HEK293 (cell line): ENCODE results near the gene CD3D.

Experiments
- FEZF1 ChIP-seq: fragments of 450-650 bp; formaldehyde crosslinking; IDR thresholded peaks from 2 replicates; pipeline ENCODE4 v1.5.1; 2016; ENCODE audit warnings: missing biosample characterization, missing genetic modification characterization
- GFI1B ChIP-seq: fragments of 450-650 bp; formaldehyde crosslinking; IDR thresholded peaks from 2 replicates; pipeline ENCODE4 v1.5.1; 2016; ENCODE audit warnings: missing biosample characterization, missing genetic modification characterization
- GLIS2 ChIP-seq: fragments of 450-650 bp; formaldehyde crosslinking; IDR thresholded peaks from 2 replicates; pipeline ENCODE4 v1.5.1; 2016; ENCODE audit warnings: missing biosample characterization, missing genetic modification characterization
- KLF10 ChIP-seq: fragments of 450-650 bp; IDR thresholded peaks from 2 replicates; pipeline ENCODE4 v1.5.1; 2018; ENCODE audit warnings: missing biosample characterization, mild to moderate bottlenecking, missing genetic modification characterization
- MYNN ChIP-seq: fragments of 450-650 bp; formaldehyde crosslinking; IDR thresholded peaks from 2 replicates; pipeline ENCODE4 v1.5.1; 2016; ENCODE audit warnings: missing biosample characterization, missing genetic modification characterization, borderline replicate concordance
- RBAK ChIP-seq: fragments of 450-650 bp; formaldehyde crosslinking; IDR thresholded peaks from 2 replicates; pipeline ENCODE4 v1.5.1; 2016; ENCODE audit warnings: missing biosample characterization, missing genetic modification characterization
- SP3 ChIP-seq: fragments of 450-650 bp; formaldehyde crosslinking; IDR thresholded peaks from 2 replicates; pipeline ENCODE4 v1.5.1; 2016; ENCODE audit warnings: missing biosample characterization, missing genetic modification characterization
- SP7 ChIP-seq: fragments of 450-650 bp; formaldehyde crosslinking; IDR thresholded peaks from 2 replicates; pipeline ENCODE4 v1.5.1; 2016; ENCODE audit warnings: missing biosample characterization, missing genetic modification characterization
- ZNF140 ChIP-seq: fragments of 450-650 bp; formaldehyde crosslinking; IDR thresholded peaks from 2 replicates; pipeline ENCODE4 v1.5.1; 2016; ENCODE audit warnings: missing biosample characterization, missing genetic modification characterization
- ZNF157 ChIP-seq: fragments of 450-650 bp; formaldehyde crosslinking; IDR thresholded peaks from 2 replicates; pipeline ENCODE4 v1.5.1; 2016; ENCODE audit warnings: missing biosample characterization, missing genetic modification characterization
- ZNF174 ChIP-seq: fragments of 450-650 bp; formaldehyde crosslinking; IDR thresholded peaks from 2 replicates; pipeline ENCODE4 v1.5.0; 2017; ENCODE audit warnings: missing biosample characterization, mild to moderate bottlenecking, missing genetic modification characterization
- ZNF24 ChIP-seq: fragments of 450-650 bp; formaldehyde crosslinking; IDR thresholded peaks from 2 replicates; pipeline ENCODE4 v1.5.1; 2016; ENCODE audit warnings: missing biosample characterization, missing genetic modification characterization
- ZNF324 ChIP-seq: fragments of 450-650 bp; formaldehyde crosslinking; IDR thresholded peaks from 2 replicates; pipeline ENCODE4 v1.5.1; 2016; ENCODE audit warnings: missing biosample characterization, missing genetic modification characterization
- ZNF341 ChIP-seq: fragments of 450-650 bp; formaldehyde crosslinking; IDR thresholded peaks from 2 replicates; pipeline ENCODE4; 2016; ENCODE audit warnings: low read depth, missing biosample characterization, missing genetic modification characterization
- ZNF366 ChIP-seq: fragments of 450-650 bp; formaldehyde crosslinking; conservative IDR thresholded peaks from 2 replicates; pipeline ENCODE4 v1.5.1; 2016; ENCODE audit warnings: missing biosample characterization, missing genetic modification characterization
- ZNF473 ChIP-seq: fragments of 450-650 bp; formaldehyde crosslinking; IDR thresholded peaks from 2 replicates; pipeline ENCODE4 v1.5.1; 2017; ENCODE audit warnings: missing biosample characterization, missing genetic modification characterization
- ZNF529 ChIP-seq: fragments of 450-650 bp; formaldehyde crosslinking; IDR thresholded peaks from 2 replicates; pipeline ENCODE4 v1.5.1; 2017; ENCODE audit warnings: missing genetic modification characterization, missing biosample characterization; ENCODE audit not compliant: insufficient replicate concordance
- ZNF629 ChIP-seq: fragments of 450-650 bp; formaldehyde crosslinking; IDR thresholded peaks from 2 replicates; pipeline ENCODE4 v1.5.1; 2017; ENCODE audit warnings: missing biosample characterization, missing genetic modification characterization
- ZNF843 ChIP-seq: fragments of 450-650 bp; formaldehyde crosslinking; IDR thresholded peaks from 2 replicates; pipeline ENCODE4 v1.5.1; 2016; ENCODE audit warnings: missing biosample characterization, missing genetic modification characterization
- ZXDB ChIP-seq: fragments of 450-650 bp; formaldehyde crosslinking; IDR thresholded peaks from 2 replicates; pipeline ENCODE4 v1.5.1; 2016; ENCODE audit warnings: missing biosample characterization, missing genetic modification characterization
- TF ChIP-seq, protein P1 (sequence below): fragments of 450-650 bp; formaldehyde crosslinking; IDR thresholded peaks from 2 replicates; pipeline ENCODE4 v1.5.1; 2016; ENCODE audit warnings: missing biosample characterization, missing genetic modification characterization
- TF ChIP-seq, protein P2 (sequence below): fragments of 450-650 bp; formaldehyde crosslinking; IDR thresholded peaks from 2 replicates; pipeline ENCODE4 v1.5.1; 2016; ENCODE audit warnings: missing biosample characterization, missing genetic modification characterization
- TF ChIP-seq, protein P3 (sequence below): fragments of 450-650 bp; formaldehyde crosslinking; IDR thresholded peaks from 2 replicates; pipeline ENCODE4 v1.5.1; 2017; ENCODE audit warnings: missing biosample characterization, missing genetic modification characterization
- TF ChIP-seq, protein P4 (sequence below): fragments of 450-650 bp; formaldehyde crosslinking; IDR thresholded peaks from 2 replicates; pipeline ENCODE4 v1.5.1; 2016; ENCODE audit warnings: missing biosample characterization, missing genetic modification characterization
- TF ChIP-seq, protein P5 (sequence below): fragments of 450-650 bp; formaldehyde crosslinking; conservative IDR thresholded peaks from 2 replicates; pipeline ENCODE4 v1.5.1; 2016; ENCODE audit warnings: low read depth, missing biosample characterization, missing genetic modification characterization
- TF ChIP-seq, protein P6 (sequence below): fragments of 450-650 bp; formaldehyde crosslinking; IDR thresholded peaks from 2 replicates; pipeline ENCODE4 v1.5.1; 2016; ENCODE audit warnings: missing biosample characterization, missing genetic modification characterization, low read depth

The CD3D gene

DNA sequence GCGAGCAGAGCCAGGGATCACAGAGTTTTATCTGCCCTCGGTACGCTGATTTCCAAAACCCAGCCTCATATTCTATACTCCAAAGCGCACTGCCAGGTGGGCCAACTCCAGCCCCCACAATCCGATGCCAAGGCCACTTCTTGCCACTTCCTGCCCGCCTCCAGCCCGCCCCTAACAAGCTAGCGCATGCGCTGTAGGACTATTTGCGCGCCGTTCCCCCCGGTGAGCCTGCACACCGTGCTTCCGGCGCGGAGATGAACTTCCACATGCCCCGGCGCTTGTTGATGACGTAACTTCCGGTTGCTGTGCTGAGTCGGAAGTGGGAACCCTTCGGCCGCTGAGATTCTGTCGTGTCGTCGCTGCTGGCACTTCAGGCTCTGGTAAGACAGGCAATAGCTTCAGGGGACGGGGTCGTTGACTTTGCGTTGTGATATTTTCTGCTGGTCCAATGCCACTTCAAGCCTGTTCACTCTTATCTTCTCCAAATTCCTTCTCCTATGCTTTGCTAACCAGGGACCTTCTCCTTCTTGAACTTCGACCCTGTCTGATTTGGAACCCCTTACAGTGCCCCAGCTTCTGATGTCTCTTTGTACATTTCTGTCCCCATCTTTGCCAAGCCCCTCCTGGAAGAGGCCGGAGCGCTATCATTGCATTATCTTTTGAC lies 16.9 kb upstream of the CD3D start, which contains the start of gene UBE4A (continued):
- TF ChIP-seq, protein P1, sequence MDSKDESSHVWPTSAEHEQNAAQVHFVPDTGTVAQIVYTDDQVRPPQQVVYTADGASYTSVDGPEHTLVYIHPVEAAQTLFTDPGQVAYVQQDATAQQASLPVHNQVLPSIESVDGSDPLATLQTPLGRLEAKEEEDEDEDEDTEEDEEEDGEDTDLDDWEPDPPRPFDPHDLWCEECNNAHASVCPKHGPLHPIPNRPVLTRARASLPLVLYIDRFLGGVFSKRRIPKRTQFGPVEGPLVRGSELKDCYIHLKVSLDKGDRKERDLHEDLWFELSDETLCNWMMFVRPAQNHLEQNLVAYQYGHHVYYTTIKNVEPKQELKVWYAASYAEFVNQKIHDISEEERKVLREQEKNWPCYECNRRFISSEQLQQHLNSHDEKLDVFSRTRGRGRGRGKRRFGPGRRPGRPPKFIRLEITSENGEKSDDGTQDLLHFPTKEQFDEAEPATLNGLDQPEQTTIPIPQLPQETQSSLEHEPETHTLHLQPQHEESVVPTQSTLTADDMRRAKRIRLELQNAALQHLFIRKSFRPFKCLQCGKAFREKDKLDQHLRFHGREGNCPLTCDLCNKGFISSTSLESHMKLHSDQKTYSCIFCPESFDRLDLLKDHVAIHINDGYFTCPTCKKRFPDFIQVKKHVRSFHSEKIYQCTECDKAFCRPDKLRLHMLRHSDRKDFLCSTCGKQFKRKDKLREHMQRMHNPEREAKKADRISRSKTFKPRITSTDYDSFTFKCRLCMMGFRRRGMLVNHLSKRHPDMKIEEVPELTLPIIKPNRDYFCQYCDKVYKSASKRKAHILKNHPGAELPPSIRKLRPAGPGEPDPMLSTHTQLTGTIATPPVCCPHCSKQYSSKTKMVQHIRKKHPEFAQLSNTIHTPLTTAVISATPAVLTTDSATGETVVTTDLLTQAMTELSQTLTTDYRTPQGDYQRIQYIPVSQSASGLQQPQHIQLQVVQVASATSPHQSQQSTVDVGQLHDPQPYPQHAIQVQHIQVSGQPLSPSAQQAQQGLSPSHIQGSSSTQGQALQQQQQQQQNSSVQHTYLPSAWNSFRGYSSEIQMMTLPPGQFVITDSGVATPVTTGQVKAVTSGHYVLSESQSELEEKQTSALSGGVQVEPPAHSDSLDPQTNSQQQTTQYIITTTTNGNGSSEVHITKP (tag by site-specific recombination), result 0 out of 2 replicates have a peak, but pooled peaks have one; percentile 15
- TF ChIP-seq ZNF473 (tag by site-specific recombination) (no peak), ZNF366 (tag by site-specific recombination) (no peak), ZNF24 (tag by site-specific recombination) (no peak), ZNF843 (tag by site-specific recombination) (no peak), ZNF324 (tag by site-specific recombination) (peak; percentile 63; the same call in 1 of the 2 replicates), ZNF140 (tag by site-specific recombination) (no peak), ZNF157 (tag by site-specific recombination) (no peak), ZNF629 (peak; percentile 85), ZNF341 (tag by site-specific recombination) (no peak), GFI1B (tag by site-specific recombination) (no peak), ZNF174 (tag by site-specific recombination) (no peak), SP7 (tag by site-specific recombination) (peak; percentile 56), MYNN (tag by site-specific recombination) (no peak), SP3 (tag by site-specific recombination) (peak; percentile 77), ZXDB (tag by site-specific recombination) (peak; percentile 77; the same call in 1 of the 2 replicates), KLF10 (no peak), RBAK (tag by site-specific recombination) (no peak), ZNF529 (tag by site-specific recombination) (no peak), FEZF1 (no peak), GLIS2 (tag by site-specific recombination) (peak; percentile 22; the same call in 1 of the 2 replicates)
- TF ChIP-seq, protein P2, sequence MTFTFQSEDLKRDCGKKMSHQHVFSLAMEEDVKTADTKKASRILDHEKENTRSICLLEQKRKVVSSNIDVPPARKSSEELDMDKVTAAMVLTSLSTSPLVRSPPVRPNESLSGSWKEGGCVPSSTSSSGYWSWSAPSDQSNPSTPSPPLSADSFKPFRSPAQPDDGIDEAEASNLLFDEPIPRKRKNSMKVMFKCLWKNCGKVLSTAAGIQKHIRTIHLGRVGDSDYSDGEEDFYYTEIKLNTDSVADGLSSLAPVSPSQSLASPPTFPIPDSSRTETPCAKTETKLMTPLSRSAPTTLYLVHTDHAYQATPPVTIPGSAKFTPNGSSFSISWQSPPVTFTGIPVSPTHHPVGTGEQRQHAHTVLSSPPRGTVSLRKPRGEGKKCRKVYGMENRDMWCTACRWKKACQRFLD (tag by site-specific recombination), result no peak
- TF ChIP-seq, protein P3, sequence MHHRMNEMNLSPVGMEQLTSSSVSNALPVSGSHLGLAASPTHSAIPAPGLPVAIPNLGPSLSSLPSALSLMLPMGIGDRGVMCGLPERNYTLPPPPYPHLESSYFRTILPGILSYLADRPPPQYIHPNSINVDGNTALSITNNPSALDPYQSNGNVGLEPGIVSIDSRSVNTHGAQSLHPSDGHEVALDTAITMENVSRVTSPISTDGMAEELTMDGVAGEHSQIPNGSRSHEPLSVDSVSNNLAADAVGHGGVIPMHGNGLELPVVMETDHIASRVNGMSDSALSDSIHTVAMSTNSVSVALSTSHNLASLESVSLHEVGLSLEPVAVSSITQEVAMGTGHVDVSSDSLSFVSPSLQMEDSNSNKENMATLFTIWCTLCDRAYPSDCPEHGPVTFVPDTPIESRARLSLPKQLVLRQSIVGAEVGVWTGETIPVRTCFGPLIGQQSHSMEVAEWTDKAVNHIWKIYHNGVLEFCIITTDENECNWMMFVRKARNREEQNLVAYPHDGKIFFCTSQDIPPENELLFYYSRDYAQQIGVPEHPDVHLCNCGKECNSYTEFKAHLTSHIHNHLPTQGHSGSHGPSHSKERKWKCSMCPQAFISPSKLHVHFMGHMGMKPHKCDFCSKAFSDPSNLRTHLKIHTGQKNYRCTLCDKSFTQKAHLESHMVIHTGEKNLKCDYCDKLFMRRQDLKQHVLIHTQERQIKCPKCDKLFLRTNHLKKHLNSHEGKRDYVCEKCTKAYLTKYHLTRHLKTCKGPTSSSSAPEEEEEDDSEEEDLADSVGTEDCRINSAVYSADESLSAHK (tag by site-specific recombination), result no peak
- TF ChIP-seq, protein P4, sequence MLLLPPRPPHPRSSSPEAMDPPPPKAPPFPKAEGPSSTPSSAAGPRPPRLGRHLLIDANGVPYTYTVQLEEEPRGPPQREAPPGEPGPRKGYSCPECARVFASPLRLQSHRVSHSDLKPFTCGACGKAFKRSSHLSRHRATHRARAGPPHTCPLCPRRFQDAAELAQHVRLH (tag by site-specific recombination), result peak; percentile 97
- TF ChIP-seq, protein P5, sequence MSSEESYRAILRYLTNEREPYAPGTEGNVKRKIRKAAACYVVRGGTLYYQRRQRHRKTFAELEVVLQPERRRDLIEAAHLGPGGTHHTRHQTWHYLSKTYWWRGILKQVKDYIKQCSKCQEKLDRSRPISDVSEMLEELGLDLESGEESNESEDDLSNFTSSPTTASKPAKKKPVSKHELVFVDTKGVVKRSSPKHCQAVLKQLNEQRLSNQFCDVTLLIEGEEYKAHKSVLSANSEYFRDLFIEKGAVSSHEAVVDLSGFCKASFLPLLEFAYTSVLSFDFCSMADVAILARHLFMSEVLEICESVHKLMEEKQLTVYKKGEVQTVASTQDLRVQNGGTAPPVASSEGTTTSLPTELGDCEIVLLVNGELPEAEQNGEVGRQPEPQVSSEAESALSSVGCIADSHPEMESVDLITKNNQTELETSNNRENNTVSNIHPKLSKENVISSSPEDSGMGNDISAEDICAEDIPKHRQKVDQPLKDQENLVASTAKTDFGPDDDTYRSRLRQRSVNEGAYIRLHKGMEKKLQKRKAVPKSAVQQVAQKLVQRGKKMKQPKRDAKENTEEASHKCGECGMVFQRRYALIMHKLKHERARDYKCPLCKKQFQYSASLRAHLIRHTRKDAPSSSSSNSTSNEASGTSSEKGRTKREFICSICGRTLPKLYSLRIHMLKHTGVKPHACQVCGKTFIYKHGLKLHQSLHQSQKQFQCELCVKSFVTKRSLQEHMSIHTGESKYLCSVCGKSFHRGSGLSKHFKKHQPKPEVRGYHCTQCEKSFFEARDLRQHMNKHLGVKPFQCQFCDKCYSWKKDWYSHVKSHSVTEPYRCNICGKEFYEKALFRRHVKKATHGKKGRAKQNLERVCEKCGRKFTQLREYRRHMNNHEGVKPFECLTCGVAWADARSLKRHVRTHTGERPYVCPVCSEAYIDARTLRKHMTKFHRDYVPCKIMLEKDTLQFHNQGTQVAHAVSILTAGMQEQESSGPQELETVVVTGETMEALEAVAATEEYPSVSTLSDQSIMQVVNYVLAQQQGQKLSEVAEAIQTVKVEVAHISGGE (tag by site-specific recombination), result peak; percentile 94
- TF ChIP-seq, protein P6, sequence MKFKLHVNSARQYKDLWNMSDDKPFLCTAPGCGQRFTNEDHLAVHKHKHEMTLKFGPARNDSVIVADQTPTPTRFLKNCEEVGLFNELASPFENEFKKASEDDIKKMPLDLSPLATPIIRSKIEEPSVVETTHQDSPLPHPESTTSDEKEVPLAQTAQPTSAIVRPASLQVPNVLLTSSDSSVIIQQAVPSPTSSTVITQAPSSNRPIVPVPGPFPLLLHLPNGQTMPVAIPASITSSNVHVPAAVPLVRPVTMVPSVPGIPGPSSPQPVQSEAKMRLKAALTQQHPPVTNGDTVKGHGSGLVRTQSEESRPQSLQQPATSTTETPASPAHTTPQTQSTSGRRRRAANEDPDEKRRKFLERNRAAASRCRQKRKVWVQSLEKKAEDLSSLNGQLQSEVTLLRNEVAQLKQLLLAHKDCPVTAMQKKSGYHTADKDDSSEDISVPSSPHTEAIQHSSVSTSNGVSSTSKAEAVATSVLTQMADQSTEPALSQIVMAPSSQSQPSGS (tag by site-specific recombination), result peak; percentile 98
